ENCODE results near the gene PTPRD. TPM values are rescaled to one million over a fixed set of nuclear protein-coding genes. Genes with fewer than 3 reads are reported as not detected.

Gene PTPRD
- total RNA-seq, 3 donors from 2014 or later (not counting 1 experiment from before 2014, with no cell fraction given): 0.05 to 0.68 TPM; not detected in 1

GRCh38 chr9:10443868-10444204, 169.0 kb downstream of the PTPRD start:
- no peaks in the 10 kb centered on the region for H3K27me3 Mint-ChIP-seq (ENCODE audit: low read depth in 2 of 2)
- no peaks in the 10 kb centered on the region for H3K27me3 ChIP-seq (ENCODE audit: control insufficient read depth, insufficient read depth, low read length)
- no peaks in the 10 kb centered on the region for H3K36me3 ChIP-seq (ENCODE audit: control insufficient read depth, insufficient read depth, low read length)
- intact Hi-C loops (cut with micrococcal nuclease): no loop called here
- DNase-seq (no peak), ATAC-seq (no peak)
- H3K9me3 ChIP-seq (ENCODE audit: control insufficient read depth, insufficient read depth, low read length): no peaks in the 10 kb centered on the region
- TF ChIP-seq CTCF (IDR thresholded peaks at IDR 0.05): no peak
- no peak overlapping the region for H3K4me3 Mint-ChIP-seq
- H3K27ac ChIP-seq (ENCODE audit: low read length): no peak overlapping the region
- no peaks in the 10 kb centered on the region for H3K36me3 Mint-ChIP-seq
- H3K9me3 Mint-ChIP-seq: peaks cover 16 to 23% of the 10 kb centered on the region in 2 donors
- no peaks in the 10 kb centered on the region for H3K4me1 ChIP-seq (ENCODE audit: control insufficient read depth, insufficient read depth, low read length)
- no peaks in the 10 kb centered on the region for H3K4me1 Mint-ChIP-seq
- H3K27ac Mint-ChIP-seq: no peak overlapping the region
- no peak overlapping the region for H3K4me3 ChIP-seq (ENCODE audit: low read length)

GRCh38 chr9:10443181-10443867, 169.5 kb downstream of the PTPRD start:
- no peak overlapping the region for H3K27ac ChIP-seq (ENCODE audit: low read length)
- H3K36me3 Mint-ChIP-seq: no peaks in the 10 kb centered on the region
- intact Hi-C loops (cut with micrococcal nuclease): no loop called here
- no peaks in the 10 kb centered on the region for H3K36me3 ChIP-seq (ENCODE audit: control insufficient read depth, insufficient read depth, low read length)
- no peaks in the 10 kb centered on the region for H3K4me1 ChIP-seq (ENCODE audit: control insufficient read depth, insufficient read depth, low read length)
- no peak for ATAC-seq
- H3K27me3 ChIP-seq (ENCODE audit: control insufficient read depth, insufficient read depth, low read length): no peaks in the 10 kb centered on the region
- 100% methylated on average over 1 of the region's 4 CpGs for WGBS (ENCODE audit: insufficient coverage)
- no peak for DNase-seq
- H3K4me3 ChIP-seq (ENCODE audit: low read length): no peak overlapping the region
- H3K4me1 Mint-ChIP-seq: no peaks in the 10 kb centered on the region
- no peak overlapping the region for H3K4me3 Mint-ChIP-seq
- no peak for TF ChIP-seq CTCF (IDR thresholded peaks at IDR 0.05)
- H3K27ac Mint-ChIP-seq: no peak overlapping the region
- no peaks in the 10 kb centered on the region for H3K9me3 ChIP-seq (ENCODE audit: control insufficient read depth, insufficient read depth, low read length)
- H3K27me3 Mint-ChIP-seq (ENCODE audit: low read depth in 2 of 2): no peaks in the 10 kb centered on the region
- peaks cover 16 to 23% of the 10 kb centered on the region in 2 donors for H3K9me3 Mint-ChIP-seq

GRCh38 chr9:10438955-10439354, 173.8 kb downstream of the PTPRD start:
- no peak overlapping the region for H3K27ac ChIP-seq (ENCODE audit: low read length)
- H3K4me3 Mint-ChIP-seq: no peak overlapping the region
- no peaks in the 10 kb centered on the region for H3K36me3 Mint-ChIP-seq
- TF ChIP-seq CTCF (IDR thresholded peaks at IDR 0.05): no peak
- H3K9me3 Mint-ChIP-seq: peaks cover 7 to 11% of the 10 kb centered on the region in 2 donors
- no peaks in the 10 kb centered on the region for H3K36me3 ChIP-seq (ENCODE audit: control insufficient read depth, insufficient read depth, low read length)
- H3K9me3 ChIP-seq (ENCODE audit: control insufficient read depth, insufficient read depth, low read length): no peaks in the 10 kb centered on the region
- ATAC-seq: no peak
- no peaks in the 10 kb centered on the region for H3K4me1 ChIP-seq (ENCODE audit: control insufficient read depth, insufficient read depth, low read length)
- H3K27me3 Mint-ChIP-seq (ENCODE audit: low read depth in 2 of 2): no peaks in the 10 kb centered on the region
- no peak overlapping the region for H3K27ac Mint-ChIP-seq
- intact Hi-C loops (cut with micrococcal nuclease): no loop called here
- DNase-seq: no peak
- no peaks in the 10 kb centered on the region for H3K27me3 ChIP-seq (ENCODE audit: control insufficient read depth, insufficient read depth, low read length)
- H3K4me1 Mint-ChIP-seq: no peaks in the 10 kb centered on the region
- H3K4me3 ChIP-seq (ENCODE audit: low read length): no peak overlapping the region
- 68% methylated on average over 6 of the region's 7 CpGs for WGBS (ENCODE audit: insufficient coverage)

- no peak overlapping the region for H3K27ac ChIP-seq (ENCODE audit: low read length)
- intact Hi-C loops (cut with micrococcal nuclease): no loop called here
- Mint-ChIP-seq H3K9me3 (peaks cover 14 to 18% of the 10 kb centered on the region in 2 donors), H3K36me3 (no peaks in the 10 kb centered on the region), H3K27ac (no peak overlapping the region), H3K4me1 (no peaks in the 10 kb centered on the region), H3K27me3 (ENCODE audit: low read depth in 2 of 2) (no peaks in the 10 kb centered on the region), H3K4me3 (no peak overlapping the region)
- H3K4me1 ChIP-seq (ENCODE audit: control insufficient read depth, insufficient read depth, low read length): no peaks in the 10 kb centered on the region
- no peaks in the 10 kb centered on the region for H3K27me3 ChIP-seq (ENCODE audit: control insufficient read depth, insufficient read depth, low read length)
- TF ChIP-seq CTCF (IDR thresholded peaks at IDR 0.05): no peak
- H3K36me3 ChIP-seq (ENCODE audit: control insufficient read depth, insufficient read depth, low read length): no peaks in the 10 kb centered on the region
- no peak overlapping the region for H3K4me3 ChIP-seq (ENCODE audit: low read length)
- no peak for DNase-seq
- WGBS (ENCODE audit: insufficient coverage): 71% methylated on average over 3 of the region's 4 CpGs
- no peak for ATAC-seq
- no peaks in the 10 kb centered on the region for H3K9me3 ChIP-seq (ENCODE audit: control insufficient read depth, insufficient read depth, low read length)
Observed at GRCh38 chr9:10436756-10437155, 176.0 kb downstream of the PTPRD start.
